ENCODE data around the gene GBP7. TPM values are rescaled to one million over a fixed set of nuclear protein-coding genes. Genes with fewer than 3 reads are reported as not detected.

The GBP7 gene
- polyA plus RNA-seq, 1 donor from 2014 or later = not detected

GRCh38 chr1:89169166-89169565, 6.6 kb downstream of the GBP7 start:
- Histone ChIP-seq H3K79me2 (replicated peaks; ENCODE audit: insufficient read depth, low read length) (no peaks in the 10 kb centered on the region), H4K20me1 (ENCODE audit: insufficient read depth) (no peaks in the 10 kb centered on the region), H3K9ac (ENCODE audit: low read length) (no peak overlapping the region), H3K27me3 (ENCODE audit: insufficient read depth, low read depth, low read length) (no peaks in the 10 kb centered on the region), H3K9me2 (ENCODE audit: insufficient read depth, low read length) (no peaks in the 10 kb centered on the region), H2AFZ (ENCODE audit: low read depth, low read length) (no peak overlapping the region), H3K27ac (ENCODE audit: low read length) (no peak overlapping the region), H3K4me3 (ENCODE audit: low read length) (no peak overlapping the region), H3F3A (ENCODE audit: insufficient read depth, low read length, poor library complexity, severe bottlenecking) (no peaks in the 10 kb centered on the region), H3K36me3 (ENCODE audit: insufficient read depth, low read length) (no peaks in the 10 kb centered on the region), H3K4me2 (ENCODE audit: low read length) (no peak overlapping the region), H3K9me3 (ENCODE audit: low read length) (no peaks in the 10 kb centered on the region)
- TF ChIP-seq MXI1 (conservative IDR thresholded peaks at IDR 0.05; ENCODE audit: poor library complexity, severe bottlenecking) (no peak), POLR2AphosphoS5 (IDR thresholded peaks at IDR 0.05) (no peak), TAF1 (IDR thresholded peaks at IDR 0.05; ENCODE audit: low read depth) (no peak), EP300 (conservative IDR thresholded peaks at IDR 0.05; ENCODE audit: poor library complexity, severe bottlenecking) (no peak), EZH2 (IDR thresholded peaks at IDR 0.05; ENCODE audit: borderline replicate concordance, insufficient read depth, low read length, poor library complexity, severe bottlenecking) (no peak), RAD21 (conservative IDR thresholded peaks at IDR 0.05) (no peak), SMC3 (conservative IDR thresholded peaks at IDR 0.05; ENCODE audit: poor library complexity) (no peak)
- TF ChIP-seq, protein P1, sequence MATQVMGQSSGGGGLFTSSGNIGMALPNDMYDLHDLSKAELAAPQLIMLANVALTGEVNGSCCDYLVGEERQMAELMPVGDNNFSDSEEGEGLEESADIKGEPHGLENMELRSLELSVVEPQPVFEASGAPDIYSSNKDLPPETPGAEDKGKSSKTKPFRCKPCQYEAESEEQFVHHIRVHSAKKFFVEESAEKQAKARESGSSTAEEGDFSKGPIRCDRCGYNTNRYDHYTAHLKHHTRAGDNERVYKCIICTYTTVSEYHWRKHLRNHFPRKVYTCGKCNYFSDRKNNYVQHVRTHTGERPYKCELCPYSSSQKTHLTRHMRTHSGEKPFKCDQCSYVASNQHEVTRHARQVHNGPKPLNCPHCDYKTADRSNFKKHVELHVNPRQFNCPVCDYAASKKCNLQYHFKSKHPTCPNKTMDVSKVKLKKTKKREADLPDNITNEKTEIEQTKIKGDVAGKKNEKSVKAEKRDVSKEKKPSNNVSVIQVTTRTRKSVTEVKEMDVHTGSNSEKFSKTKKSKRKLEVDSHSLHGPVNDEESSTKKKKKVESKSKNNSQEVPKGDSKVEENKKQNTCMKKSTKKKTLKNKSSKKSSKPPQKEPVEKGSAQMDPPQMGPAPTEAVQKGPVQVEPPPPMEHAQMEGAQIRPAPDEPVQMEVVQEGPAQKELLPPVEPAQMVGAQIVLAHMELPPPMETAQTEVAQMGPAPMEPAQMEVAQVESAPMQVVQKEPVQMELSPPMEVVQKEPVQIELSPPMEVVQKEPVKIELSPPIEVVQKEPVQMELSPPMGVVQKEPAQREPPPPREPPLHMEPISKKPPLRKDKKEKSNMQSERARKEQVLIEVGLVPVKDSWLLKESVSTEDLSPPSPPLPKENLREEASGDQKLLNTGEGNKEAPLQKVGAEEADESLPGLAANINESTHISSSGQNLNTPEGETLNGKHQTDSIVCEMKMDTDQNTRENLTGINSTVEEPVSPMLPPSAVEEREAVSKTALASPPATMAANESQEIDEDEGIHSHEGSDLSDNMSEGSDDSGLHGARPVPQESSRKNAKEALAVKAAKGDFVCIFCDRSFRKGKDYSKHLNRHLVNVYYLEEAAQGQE (IDR thresholded peaks at IDR 0.05; ENCODE audit: borderline replicate concordance) = no peak
- TF ChIP-seq, protein P2, sequence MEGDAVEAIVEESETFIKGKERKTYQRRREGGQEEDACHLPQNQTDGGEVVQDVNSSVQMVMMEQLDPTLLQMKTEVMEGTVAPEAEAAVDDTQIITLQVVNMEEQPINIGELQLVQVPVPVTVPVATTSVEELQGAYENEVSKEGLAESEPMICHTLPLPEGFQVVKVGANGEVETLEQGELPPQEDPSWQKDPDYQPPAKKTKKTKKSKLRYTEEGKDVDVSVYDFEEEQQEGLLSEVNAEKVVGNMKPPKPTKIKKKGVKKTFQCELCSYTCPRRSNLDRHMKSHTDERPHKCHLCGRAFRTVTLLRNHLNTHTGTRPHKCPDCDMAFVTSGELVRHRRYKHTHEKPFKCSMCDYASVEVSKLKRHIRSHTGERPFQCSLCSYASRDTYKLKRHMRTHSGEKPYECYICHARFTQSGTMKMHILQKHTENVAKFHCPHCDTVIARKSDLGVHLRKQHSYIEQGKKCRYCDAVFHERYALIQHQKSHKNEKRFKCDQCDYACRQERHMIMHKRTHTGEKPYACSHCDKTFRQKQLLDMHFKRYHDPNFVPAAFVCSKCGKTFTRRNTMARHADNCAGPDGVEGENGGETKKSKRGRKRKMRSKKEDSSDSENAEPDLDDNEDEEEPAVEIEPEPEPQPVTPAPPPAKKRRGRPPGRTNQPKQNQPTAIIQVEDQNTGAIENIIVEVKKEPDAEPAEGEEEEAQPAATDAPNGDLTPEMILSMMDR (IDR thresholded peaks at IDR 0.05; ENCODE audit: poor library complexity, severe bottlenecking) = no peak

- H3K4me2 ChIP-seq (ENCODE audit: low read length) = no peak overlapping the region
- H3K27me3 ChIP-seq (ENCODE audit: insufficient read depth, low read depth, low read length) = no peaks in the 10 kb centered on the region
- no peak overlapping the region for H3K27ac ChIP-seq (ENCODE audit: low read length)
- no peaks in the 10 kb centered on the region for H3K9me2 ChIP-seq (ENCODE audit: insufficient read depth, low read length)
- H4K20me1 ChIP-seq (ENCODE audit: insufficient read depth) = no peaks in the 10 kb centered on the region
- no peaks in the 10 kb centered on the region for H3K36me3 ChIP-seq (ENCODE audit: insufficient read depth, low read length)
- no peak overlapping the region for H3K9ac ChIP-seq (ENCODE audit: low read length)
- no peak overlapping the region for H2AFZ ChIP-seq (ENCODE audit: low read depth, low read length)
- H3K4me3 ChIP-seq (ENCODE audit: low read length) = no peak overlapping the region
- TF ChIP-seq RAD21 (conservative IDR thresholded peaks at IDR 0.05) (no peak), MXI1 (conservative IDR thresholded peaks at IDR 0.05; ENCODE audit: poor library complexity, severe bottlenecking) (no peak), SMC3 (conservative IDR thresholded peaks at IDR 0.05; ENCODE audit: poor library complexity) (no peak), EP300 (conservative IDR thresholded peaks at IDR 0.05; ENCODE audit: poor library complexity, severe bottlenecking) (no peak), EZH2 (IDR thresholded peaks at IDR 0.05; ENCODE audit: borderline replicate concordance, insufficient read depth, low read length, poor library complexity, severe bottlenecking) (no peak), TAF1 (IDR thresholded peaks at IDR 0.05; ENCODE audit: low read depth) (no peak), POLR2AphosphoS5 (IDR thresholded peaks at IDR 0.05) (no peak)
- TF ChIP-seq, protein P1 (IDR thresholded peaks at IDR 0.05; ENCODE audit: borderline replicate concordance) = no peak
- TF ChIP-seq, protein P2 (IDR thresholded peaks at IDR 0.05; ENCODE audit: poor library complexity, severe bottlenecking) = no peak
- no peaks in the 10 kb centered on the region for H3F3A ChIP-seq (ENCODE audit: insufficient read depth, low read length, poor library complexity, severe bottlenecking)
- H3K9me3 ChIP-seq (ENCODE audit: low read length) = no peaks in the 10 kb centered on the region
- H3K79me2 ChIP-seq (replicated peaks; ENCODE audit: insufficient read depth, low read length) = no peaks in the 10 kb centered on the region
Observed at GRCh38 chr1:89167590-89168230, 8.1 kb downstream of the GBP7 start.

Measured in neural cell (in vitro differentiated cells).